GM23338 (cell line): Measurements from ENCODE around the gene ANKRD61.

Experiments
- CREB1 ChIP-seq: fragments of 250-450 bp; sonication (Bioruptor Pico); IDR thresholded peaks from 2 replicates; pipeline ENCODE4 v1.5.0; 2020; ENCODE audit warnings: low read depth, mild to moderate bottlenecking, moderate library complexity
- CTCF ChIP-seq, 2 experiments: fragments of 200-600 bp in 1 of 2; sonication (generic) in 1 of 2; conservative IDR thresholded peaks; 2 replicates each; pipeline versions ENCODE4 v1.5.1 to v1.6.1; 2016 to 2017; ENCODE audit warnings: antibody characterized with exemption in 2 of 2, low read depth in 2 of 2, mild to moderate bottlenecking in 2 of 2, moderate library complexity in 1 of 2
- ETS1 ChIP-seq: IDR thresholded peaks from 2 replicates; pipeline ENCODE4 v1.6.1; 2016; ENCODE audit warnings: antibody characterized with exemption
- EZH2 ChIP-seq: fragments of 200-600 bp; sonication (generic); IDR thresholded peaks from one replicate; pipeline ENCODE4 v1.8.0; 2017; ENCODE audit warnings: antibody characterized with exemption, mild to moderate bottlenecking, low read depth; ENCODE audit not compliant: unreplicated experiment
- EZH2phosphoT487 ChIP-seq: fragments of 200-600 bp; sonication (generic); IDR thresholded peaks from one replicate; pipeline ENCODE4 v1.8.1; 2018; ENCODE audit warnings: antibody characterized with exemption; ENCODE audit not compliant: unreplicated experiment
- JUNB ChIP-seq: IDR thresholded peaks from one replicate; pipeline ENCODE4 v1.6.1; 2016; ENCODE audit warnings: antibody characterized with exemption; ENCODE audit not compliant: unreplicated experiment
- NANOG ChIP-seq: IDR thresholded peaks from 2 replicates; pipeline ENCODE4 v1.6.1; 2016; ENCODE audit warnings: antibody characterized with exemption, borderline replicate concordance
- POLR2AphosphoS5 ChIP-seq: IDR thresholded peaks from 2 replicates; pipeline ENCODE4 v1.6.1; 2016; ENCODE audit warnings: antibody characterized with exemption, low read depth
- STAT1 ChIP-seq: IDR thresholded peaks from one replicate; pipeline ENCODE4 v1.6.1; 2016; ENCODE audit warnings: antibody characterized with exemption; ENCODE audit not compliant: unreplicated experiment
- ZNF114 ChIP-seq: fragments of 250-450 bp; sonication (Bioruptor Pico); IDR thresholded peaks from 2 replicates; pipeline ENCODE4 v1.5.0; 2020; ENCODE audit warnings: mild to moderate bottlenecking, moderate library complexity
- ZNF331 ChIP-seq: fragments of 250-450 bp; sonication (Bioruptor Pico); IDR thresholded peaks from 2 replicates; pipeline ENCODE4 v1.5.0; 2020; ENCODE audit warnings: low read depth, mild to moderate bottlenecking, moderate library complexity
- ZNF462 ChIP-seq: fragments of 250-450 bp; sonication (Bioruptor Pico); IDR thresholded peaks from 2 replicates; pipeline ENCODE4 v1.5.0; 2020; ENCODE audit warnings: mild to moderate bottlenecking, moderate library complexity
- TF ChIP-seq, protein P1 (sequence below): IDR thresholded peaks from one replicate; pipeline ENCODE4 v1.6.1; 2018; ENCODE audit warnings: antibody characterized with exemption; ENCODE audit not compliant: unreplicated experiment

- TF ChIP-seq CTCF (conservative IDR thresholded peaks at IDR 0.05; ENCODE audit: low read depth in 2 of 2), result no peak
- TF ChIP-seq POLR2AphosphoS5, result no peak
- TF ChIP-seq EZH2phosphoT487, result no peak
- no peak for TF ChIP-seq JUNB
- no peak for TF ChIP-seq CREB1 (CRISPR knock-in tag)
- no peak for TF ChIP-seq ZNF114 (CRISPR knock-in tag)
- TF ChIP-seq, protein P1, sequence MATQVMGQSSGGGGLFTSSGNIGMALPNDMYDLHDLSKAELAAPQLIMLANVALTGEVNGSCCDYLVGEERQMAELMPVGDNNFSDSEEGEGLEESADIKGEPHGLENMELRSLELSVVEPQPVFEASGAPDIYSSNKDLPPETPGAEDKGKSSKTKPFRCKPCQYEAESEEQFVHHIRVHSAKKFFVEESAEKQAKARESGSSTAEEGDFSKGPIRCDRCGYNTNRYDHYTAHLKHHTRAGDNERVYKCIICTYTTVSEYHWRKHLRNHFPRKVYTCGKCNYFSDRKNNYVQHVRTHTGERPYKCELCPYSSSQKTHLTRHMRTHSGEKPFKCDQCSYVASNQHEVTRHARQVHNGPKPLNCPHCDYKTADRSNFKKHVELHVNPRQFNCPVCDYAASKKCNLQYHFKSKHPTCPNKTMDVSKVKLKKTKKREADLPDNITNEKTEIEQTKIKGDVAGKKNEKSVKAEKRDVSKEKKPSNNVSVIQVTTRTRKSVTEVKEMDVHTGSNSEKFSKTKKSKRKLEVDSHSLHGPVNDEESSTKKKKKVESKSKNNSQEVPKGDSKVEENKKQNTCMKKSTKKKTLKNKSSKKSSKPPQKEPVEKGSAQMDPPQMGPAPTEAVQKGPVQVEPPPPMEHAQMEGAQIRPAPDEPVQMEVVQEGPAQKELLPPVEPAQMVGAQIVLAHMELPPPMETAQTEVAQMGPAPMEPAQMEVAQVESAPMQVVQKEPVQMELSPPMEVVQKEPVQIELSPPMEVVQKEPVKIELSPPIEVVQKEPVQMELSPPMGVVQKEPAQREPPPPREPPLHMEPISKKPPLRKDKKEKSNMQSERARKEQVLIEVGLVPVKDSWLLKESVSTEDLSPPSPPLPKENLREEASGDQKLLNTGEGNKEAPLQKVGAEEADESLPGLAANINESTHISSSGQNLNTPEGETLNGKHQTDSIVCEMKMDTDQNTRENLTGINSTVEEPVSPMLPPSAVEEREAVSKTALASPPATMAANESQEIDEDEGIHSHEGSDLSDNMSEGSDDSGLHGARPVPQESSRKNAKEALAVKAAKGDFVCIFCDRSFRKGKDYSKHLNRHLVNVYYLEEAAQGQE, result no peak
- TF ChIP-seq EZH2, result no peak
- no peak for TF ChIP-seq ETS1
- TF ChIP-seq STAT1, result no peak
- TF ChIP-seq NANOG, result no peak
- TF ChIP-seq ZNF331 (CRISPR knock-in tag), result no peak
- no peak for TF ChIP-seq ZNF462
These were observed at the start of gene ANKRD61 for GRCh38 chr7:6030988-6031387.
